PC-9 (cell line): Measurements from ENCODE around the gene CLCA1. TPM values are rescaled to one million over a fixed set of nuclear protein-coding genes. Genes with fewer than 3 reads are reported as not detected.

Experiments
- BruUV-seq: library from RNA; stranded (reverse); fragments of 400-500 nt; replicated peaks from 2 replicates; lab custom pipeline; 2021; lab: Mats Ljungman, UMichigan
- CTCF ChIA-PET: fragments of 300-600 bp; sonication (Branson Sonifier 250); formaldehyde crosslinking; loops from one replicate; lab custom pipeline; 2022; ENCODE audit warnings: antibody characterized with exemption; lab: Charles Lee
- POLR2A ChIA-PET: fragments of 300-600 bp; sonication (Branson Sonifier 250); formaldehyde crosslinking; loops from one replicate; lab custom pipeline; 2022; ENCODE audit warnings: antibody characterized with exemption; ENCODE audit not compliant: unreplicated experiment; lab: Charles Lee
- DNase-seq, 2 experiments: peaks; one replicate each; pipeline versions ENCODE4 v3.0.0 to v3.0.0-alpha.2; 2015 to 2022; ENCODE audit warnings: mixed read lengths in 1 of 2
- H2AFZ ChIP-seq: fragments of 200-600 bp; sonication (generic); 2 replicates; pipeline ENCODE4 v1.8.1; 2017; ENCODE audit warnings: antibody characterized with exemption
- H3F3A ChIP-seq: fragments of 200-600 bp; sonication (generic); 2 replicates; pipeline ENCODE4 v1.8.1; 2017; ENCODE audit warnings: antibody characterized with exemption, mild to moderate bottlenecking, low read depth; ENCODE audit not compliant: insufficient read depth
- H3K27ac ChIP-seq: fragments of 200-600 bp; sonication (generic); 2 replicates; pipeline ENCODE4 v1.6.1; 2016; ENCODE audit warnings: mixed run types
- H3K27me3 ChIP-seq: fragments of 200-600 bp; sonication (generic); 2 replicates; pipeline ENCODE4 v1.6.1; 2016; ENCODE audit warnings: low read depth, mixed run types; ENCODE audit not compliant: insufficient read depth
- H3K36me3 ChIP-seq: fragments of 200-600 bp; sonication (generic); 2 replicates; pipeline ENCODE4 v1.6.1; 2016; ENCODE audit warnings: low read depth, mixed run types
- H3K4me1 ChIP-seq: fragments of 200-600 bp; sonication (generic); replicated peaks from 2 replicates; pipeline ENCODE4 v1.6.1; 2016; ENCODE audit warnings: mixed run types; ENCODE audit not compliant: insufficient read depth
- H3K4me2 ChIP-seq: fragments of 200-600 bp; sonication (generic); 2 replicates; pipeline ENCODE4 v1.6.1; 2017; ENCODE audit warnings: mixed run types
- H3K4me3 ChIP-seq: fragments of 200-600 bp; sonication (generic); 2 replicates; pipeline ENCODE4 v1.6.1; 2016; ENCODE audit warnings: mixed run types
- H3K79me2 ChIP-seq: fragments of 200-600 bp; sonication (generic); 2 replicates; pipeline ENCODE4 v1.6.1; 2017; ENCODE audit warnings: low read depth, mixed run types
- H3K9me2 ChIP-seq: fragments of 200-600 bp; sonication (generic); 2 replicates; pipeline ENCODE4 v1.8.1; 2017; ENCODE audit warnings: mild to moderate bottlenecking; ENCODE audit not compliant: insufficient read depth
- H3K9me3 ChIP-seq: fragments of 200-600 bp; sonication (generic); 2 replicates; pipeline ENCODE4 v1.8.1; 2016; ENCODE audit warnings: low read depth; ENCODE audit not compliant: insufficient read depth
- H4K20me1 ChIP-seq: fragments of 200-600 bp; sonication (generic); 2 replicates; pipeline ENCODE4 v1.8.1; 2017; ENCODE audit not compliant: insufficient read depth
- EZH2 ChIP-seq: fragments of 200-600 bp; sonication (generic); IDR thresholded peaks from 2 replicates; pipeline ENCODE4 v1.8.0; 2017; ENCODE audit warnings: antibody characterized with exemption, low read depth
- intact Hi-C: fragments of 100-400 bp; cut with micrococcal nuclease; formaldehyde crosslinking; loops from one replicate; pipeline ENCODE4 v1.10.0; 2022; ENCODE audit not compliant: unreplicated experiment
- total RNA-seq: library from RNA; stranded (reverse); gene quantifications from 2 replicates; pipeline ENCODE4 v1.2.3, GENCODE V29; 2021
- TF ChIP-seq, protein P1 (sequence below): fragments of 200-600 bp; sonication (generic); conservative IDR thresholded peaks from 2 replicates; pipeline ENCODE4 v1.6.1; 2017; ENCODE audit warnings: mixed run types, antibody characterized with exemption, mild to moderate bottlenecking, moderate library complexity

Gene CLCA1
- total RNA-seq, 1 experiment from 2014 or later, result not detected

DNA sequence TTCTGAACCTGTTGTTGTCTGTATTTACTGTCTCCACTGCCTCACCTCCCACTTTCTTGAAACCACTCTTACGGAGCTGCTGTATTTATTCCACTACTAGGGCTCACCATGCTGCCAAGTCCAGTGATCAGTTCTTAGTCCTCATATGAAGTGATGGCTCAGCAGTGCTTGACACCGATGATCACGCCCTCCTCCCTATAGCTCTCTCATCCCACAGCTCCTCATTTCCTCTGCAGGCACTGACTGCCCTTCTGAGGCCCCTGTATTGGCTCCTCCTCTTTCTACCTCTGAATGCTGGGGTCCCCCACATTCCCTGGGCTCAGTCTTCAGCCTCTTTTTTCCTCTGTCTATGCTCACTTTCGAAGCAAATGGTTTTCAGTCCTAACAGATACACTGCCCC is 3.4 kb downstream of the CLCA1 start:
- intact Hi-C loops, result no loop called here
- POLR2A ChIA-PET, result no interaction called here

DNA sequence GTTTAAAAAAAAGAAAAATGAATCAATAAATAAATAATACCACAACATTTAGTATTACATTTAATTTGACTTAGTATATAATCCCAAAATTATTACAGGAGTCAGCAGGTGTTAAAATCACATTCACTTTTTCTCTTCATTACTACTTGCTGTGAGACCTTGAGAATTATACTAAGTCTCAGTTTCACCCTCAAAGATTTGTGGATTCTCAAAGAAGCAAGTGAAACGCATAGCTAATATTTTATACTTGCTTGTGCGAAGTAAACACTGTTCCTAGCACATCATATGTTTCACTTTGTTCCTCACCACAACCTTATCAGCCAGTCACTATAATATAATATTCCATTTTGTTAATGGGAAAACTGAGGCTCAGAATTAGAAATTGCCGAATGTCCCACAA is 4.0 kb downstream of the CLCA1 start:
- Histone ChIP-seq H2AFZ (no peak overlapping the region), H3K4me2 (no peak overlapping the region), H3K4me1 (no peaks in the 10 kb centered on the region), H3K9me2 (no peaks in the 10 kb centered on the region), H3K27ac (no peak overlapping the region), H3K36me3 (no peaks in the 10 kb centered on the region), H3K4me3 (no peak overlapping the region), H3K9me3 (no peaks in the 10 kb centered on the region), H4K20me1 (no peaks in the 10 kb centered on the region), H3K27me3 (no peaks in the 10 kb centered on the region), H3F3A (no peaks in the 10 kb centered on the region), H3K79me2 (no peaks in the 10 kb centered on the region)
- ChIA-PET CTCF (interaction anchor here (0.5 to 0.6 kb wide), 2 partner anchors 247 to 303 kb away, joined by 3 to 5 read pairs; no protein-coding TSS in a partner anchor), POLR2A (no interaction called here)
- intact Hi-C loops, result no loop called here
- DNase-seq, result no peak
- TF ChIP-seq, protein P1, sequence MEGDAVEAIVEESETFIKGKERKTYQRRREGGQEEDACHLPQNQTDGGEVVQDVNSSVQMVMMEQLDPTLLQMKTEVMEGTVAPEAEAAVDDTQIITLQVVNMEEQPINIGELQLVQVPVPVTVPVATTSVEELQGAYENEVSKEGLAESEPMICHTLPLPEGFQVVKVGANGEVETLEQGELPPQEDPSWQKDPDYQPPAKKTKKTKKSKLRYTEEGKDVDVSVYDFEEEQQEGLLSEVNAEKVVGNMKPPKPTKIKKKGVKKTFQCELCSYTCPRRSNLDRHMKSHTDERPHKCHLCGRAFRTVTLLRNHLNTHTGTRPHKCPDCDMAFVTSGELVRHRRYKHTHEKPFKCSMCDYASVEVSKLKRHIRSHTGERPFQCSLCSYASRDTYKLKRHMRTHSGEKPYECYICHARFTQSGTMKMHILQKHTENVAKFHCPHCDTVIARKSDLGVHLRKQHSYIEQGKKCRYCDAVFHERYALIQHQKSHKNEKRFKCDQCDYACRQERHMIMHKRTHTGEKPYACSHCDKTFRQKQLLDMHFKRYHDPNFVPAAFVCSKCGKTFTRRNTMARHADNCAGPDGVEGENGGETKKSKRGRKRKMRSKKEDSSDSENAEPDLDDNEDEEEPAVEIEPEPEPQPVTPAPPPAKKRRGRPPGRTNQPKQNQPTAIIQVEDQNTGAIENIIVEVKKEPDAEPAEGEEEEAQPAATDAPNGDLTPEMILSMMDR, result no peak
- no TSS peak for BruUV-seq

More for the DNA sequence above, 3.4 kb downstream of the CLCA1 start:
- no peaks in the 10 kb centered on the region for H3K9me3 ChIP-seq
- H2AFZ ChIP-seq, result no peak overlapping the region
- no peak overlapping the region for H3K4me2 ChIP-seq
- CTCF ChIA-PET, result interaction anchor here (0.5 kb wide), 1 partner anchor 304 kb away, joined by 3 read pairs; no protein-coding TSS in a partner anchor
- no peak overlapping the region for H3K4me3 ChIP-seq
- no TSS peak for BruUV-seq
- no peak overlapping the region for H3K27ac ChIP-seq
- no peaks in the 10 kb centered on the region for H3K9me2 ChIP-seq
- H3K36me3 ChIP-seq, result no peaks in the 10 kb centered on the region
- H3F3A ChIP-seq, result no peaks in the 10 kb centered on the region
- no peaks in the 10 kb centered on the region for H3K79me2 ChIP-seq
- H3K27me3 ChIP-seq, result no peaks in the 10 kb centered on the region
- no peaks in the 10 kb centered on the region for H4K20me1 ChIP-seq
- TF ChIP-seq, protein P1, result no peak
- no peak for TF ChIP-seq EZH2
- H3K4me1 ChIP-seq, result no peaks in the 10 kb centered on the region
- no peak for DNase-seq

DNA sequence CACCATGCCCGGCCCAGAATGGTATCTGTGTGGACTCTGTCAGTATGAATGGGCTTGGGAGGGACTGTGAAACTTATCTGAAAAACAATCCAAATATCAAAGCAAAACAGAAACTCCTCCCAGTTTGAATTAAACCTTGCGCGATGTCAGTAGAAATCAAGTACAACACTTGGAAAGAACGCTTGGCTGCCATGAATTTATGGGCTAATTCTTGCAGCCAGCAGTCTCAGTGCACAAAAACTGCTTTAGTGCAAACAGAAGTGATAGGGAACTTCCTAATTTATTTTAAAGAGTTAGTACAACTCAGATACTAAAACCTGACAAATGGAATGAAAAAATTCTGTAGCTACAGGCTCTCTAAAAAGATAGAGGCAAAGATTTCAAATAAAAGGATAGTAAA is 8.5 kb downstream of the CLCA1 start:
- H2AFZ ChIP-seq, result peak overlapping the region; percentile 41; the same call in 1 of the 2 replicates
- no peak overlapping the region for H3K4me2 ChIP-seq
- intact Hi-C loops, result no loop called here
- BruUV-seq, result no TSS peak
- H3K4me1 ChIP-seq, result no peaks in the 10 kb centered on the region
- no peak for DNase-seq
- no peaks in the 10 kb centered on the region for H3K36me3 ChIP-seq
- no peaks in the 10 kb centered on the region for H3F3A ChIP-seq
- H4K20me1 ChIP-seq, result no peaks in the 10 kb centered on the region
- POLR2A ChIA-PET, result no interaction called here
- no peaks in the 10 kb centered on the region for H3K79me2 ChIP-seq
- TF ChIP-seq EZH2, result no peak
- TF ChIP-seq, protein P1, result no peak
- no peaks in the 10 kb centered on the region for H3K9me2 ChIP-seq
- H3K27ac ChIP-seq, result no peak overlapping the region
- no peak overlapping the region for H3K4me3 ChIP-seq
- no peaks in the 10 kb centered on the region for H3K27me3 ChIP-seq
- CTCF ChIA-PET, result no interaction called here
- H3K9me3 ChIP-seq, result no peaks in the 10 kb centered on the region
